SH-SY5Y (cell line): Measurements from ENCODE around the gene C12orf56.

Experiments used
- GATA2 ChIP-seq: IDR thresholded peaks from 2 replicates; pipeline ENCODE4 v1.6.1; 2011; ENCODE audit warnings: mild to moderate bottlenecking, low read depth, low read length
- GATA3 ChIP-seq: IDR thresholded peaks from 2 replicates; pipeline ENCODE4 v1.6.1; 2011; ENCODE audit warnings: low read depth, mild to moderate bottlenecking, low read length, moderate library complexity

- TF ChIP-seq GATA3 (no peak), GATA2 (no peak)
These were observed 164.9 kb downstream of the C12orf56 start for GRCh38 chr12:64225626-64226025.
